Lung (tissue), 12 donors: ENCODE data around the gene HCN1. TPM values are rescaled to one million over a fixed set of nuclear protein-coding genes. Genes with fewer than 3 reads are reported as not detected.
A peak's percentile ranks its signal among the peaks of the same experiment; 100 is the strongest.

Experiments used
- ATAC-seq: fragments of 200-7000 bp; cut with Tn5 transposase; one replicate; pipeline ENCODE4 v1.9.1; 2020; ENCODE audit warnings: moderate number of reproducible peaks; ENCODE audit not compliant: insufficient read depth, low FRiP score
- DNase-seq, 3 donors: peaks; one replicate each; pipeline ENCODE4 v3.0.0-alpha.2; 2013 to 2017
- H3K27ac ChIP-seq, 2 donors: one replicate each; pipeline ENCODE4 v1.5.1; 2013; ENCODE audit warnings: mild to moderate bottlenecking in 2 of 2, moderate library complexity in 2 of 2, control low read depth in 1 of 2, inconsistent platforms in 1 of 2, low read depth in 1 of 2, low read length in 1 of 2
- H3K27me3 ChIP-seq, 3 donors: one replicate each; pipeline ENCODE4 v1.5.1; 2013; ENCODE audit warnings: low read length in 2 of 3; ENCODE audit not compliant: control insufficient read depth in 3 of 3, insufficient read depth in 3 of 3
- H3K36me3 ChIP-seq, 4 donors: one replicate each; pipeline ENCODE4 v1.5.1; 2013; ENCODE audit warnings: low read length in 4 of 4, mild to moderate bottlenecking in 1 of 4, moderate library complexity in 1 of 4; ENCODE audit not compliant: control insufficient read depth in 4 of 4, insufficient read depth in 4 of 4
- H3K4me1 ChIP-seq, 5 donors: one replicate each; pipeline ENCODE4 v1.5.1; 2013; ENCODE audit warnings: low read length in 5 of 5, mild to moderate bottlenecking in 2 of 5, moderate library complexity in 1 of 5; ENCODE audit not compliant: control insufficient read depth in 5 of 5, insufficient read depth in 5 of 5
- H3K4me3 ChIP-seq: one replicate; pipeline ENCODE4 v1.5.1; 2013; ENCODE audit warnings: mild to moderate bottlenecking, control low read depth, moderate library complexity
- H3K9ac ChIP-seq, 2 donors: one replicate each; pipeline ENCODE4 v1.5.1; 2013; ENCODE audit warnings: low read length in 2 of 2, control low read depth in 1 of 2; ENCODE audit not compliant: insufficient read depth in 1 of 2
- H3K9me3 ChIP-seq, 4 donors: one replicate each; pipeline ENCODE4 v1.5.1; 2013; ENCODE audit warnings: low read length in 3 of 4, mild to moderate bottlenecking in 1 of 4, moderate library complexity in 1 of 4; ENCODE audit not compliant: control insufficient read depth in 4 of 4, insufficient read depth in 3 of 4
- WGBS, 2 donors: extraction: QIAGEN DNeasy Blood & Tissue Kit; methylation state at CpG; one replicate each; pipeline ENCODE4 v1.1.7; 2013; 5-methylcytosine and 5-hydroxymethylcytosine counted together
- polyA plus RNA-seq, 2 donors: library from polyadenylated mRNA; stranded (reverse); fragments of 200-250 nt; gene quantifications; one replicate each; pipeline ENCODE4 v1.2.1, GENCODE V29; 2013
- total RNA-seq, 2 donors: library from RNA; depleted of rRNA in 1 of 2; stranded (reverse); fragments of >200 nt in 1 of 2; gene quantifications; one replicate each; pipeline ENCODE4 v1.2.1, GENCODE V29; 2014 to 2021
- TF ChIP-seq, protein P1 (sequence below): IDR thresholded peaks from 2 replicates; pipeline ENCODE4 v1.5.1; 2012; ENCODE audit warnings: mild to moderate bottlenecking; ENCODE audit errors: control extremely low read depth, extremely low read depth
- donor health status: control.
- donor health status: control.
- donor health status: Bipolar disorder and iron deficiency.
- donor health status: healthy.
- donor health status: DM: yes; HTN: yes; CAD: no.

HCN1 gene
- total and polyA plus RNA-seq, 4 donors, result 0.01 to 0.06 (median 0.06) TPM; not detected in 1

- 74 to 86% methylated on average over 2 of the region's 2 CpGs for WGBS, 2 donors
- Histone ChIP-seq H3K36me3 (no peaks in the 10 kb centered on the region), H3K27me3 (no peaks in the 10 kb centered on the region), H3K4me3 (no peak overlapping the region), H3K9ac (no peak overlapping the region), H3K4me1 (no peaks in the 10 kb centered on the region), H3K27ac (no peak overlapping the region), H3K9me3 (no peaks in the 10 kb centered on the region)
- TF ChIP-seq, protein P1, sequence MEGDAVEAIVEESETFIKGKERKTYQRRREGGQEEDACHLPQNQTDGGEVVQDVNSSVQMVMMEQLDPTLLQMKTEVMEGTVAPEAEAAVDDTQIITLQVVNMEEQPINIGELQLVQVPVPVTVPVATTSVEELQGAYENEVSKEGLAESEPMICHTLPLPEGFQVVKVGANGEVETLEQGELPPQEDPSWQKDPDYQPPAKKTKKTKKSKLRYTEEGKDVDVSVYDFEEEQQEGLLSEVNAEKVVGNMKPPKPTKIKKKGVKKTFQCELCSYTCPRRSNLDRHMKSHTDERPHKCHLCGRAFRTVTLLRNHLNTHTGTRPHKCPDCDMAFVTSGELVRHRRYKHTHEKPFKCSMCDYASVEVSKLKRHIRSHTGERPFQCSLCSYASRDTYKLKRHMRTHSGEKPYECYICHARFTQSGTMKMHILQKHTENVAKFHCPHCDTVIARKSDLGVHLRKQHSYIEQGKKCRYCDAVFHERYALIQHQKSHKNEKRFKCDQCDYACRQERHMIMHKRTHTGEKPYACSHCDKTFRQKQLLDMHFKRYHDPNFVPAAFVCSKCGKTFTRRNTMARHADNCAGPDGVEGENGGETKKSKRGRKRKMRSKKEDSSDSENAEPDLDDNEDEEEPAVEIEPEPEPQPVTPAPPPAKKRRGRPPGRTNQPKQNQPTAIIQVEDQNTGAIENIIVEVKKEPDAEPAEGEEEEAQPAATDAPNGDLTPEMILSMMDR, result no peak
- DNase-seq (no peak), ATAC-seq (no peak)
Measured at GRCh38 chr5:45277860-45278259, 418.3 kb downstream of the HCN1 start.

- 46 to 64% methylated on average over 2 of the region's 2 CpGs for WGBS, 2 donors
- TF ChIP-seq, protein P1, result no peak
- ATAC-seq (no peak), DNase-seq (peak in 1 of 3 donors; percentile 12)
- Histone ChIP-seq H3K4me1 (no peaks in the 10 kb centered on the region), H3K27ac (no peak overlapping the region), H3K4me3 (no peak overlapping the region), H3K9me3 (no peaks in the 10 kb centered on the region), H3K36me3 (no peaks in the 10 kb centered on the region), H3K9ac (no peak overlapping the region), H3K27me3 (no peaks in the 10 kb centered on the region)
Measured at GRCh38 chr5:45274241-45274640, 421.9 kb downstream of the HCN1 start.

DNA sequence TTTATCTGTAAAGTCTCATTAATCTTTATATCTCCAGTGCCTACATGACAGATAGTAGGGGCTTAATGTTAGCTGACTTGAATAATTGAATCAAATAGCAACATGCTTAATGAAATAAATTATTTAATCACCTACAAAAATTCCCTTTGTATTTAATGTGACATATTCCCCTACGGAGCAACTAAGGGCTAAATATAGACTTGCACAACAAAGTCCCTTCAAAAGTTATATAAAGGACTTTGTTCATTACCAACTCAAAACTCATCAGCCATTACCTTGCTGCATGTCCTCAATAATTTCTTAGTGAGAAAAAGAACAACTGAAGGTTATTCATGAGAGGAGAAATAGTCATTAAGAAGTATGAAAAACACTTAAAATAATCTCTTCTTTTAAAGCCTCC, 424.6 kb downstream of the HCN1 start:
- H3K4me1 ChIP-seq, result no peaks in the 10 kb centered on the region
- H3K4me3 ChIP-seq, result no peak overlapping the region
- ATAC-seq, result no peak
- WGBS, 2 donors, result 59 to 76% methylated on average over 1 of the region's 1 CpG
- no peak overlapping the region for H3K9ac ChIP-seq
- TF ChIP-seq, protein P1, result no peak
- H3K9me3 ChIP-seq, result no peaks in the 10 kb centered on the region
- no peaks in the 10 kb centered on the region for H3K27me3 ChIP-seq
- H3K36me3 ChIP-seq, result no peaks in the 10 kb centered on the region
- H3K27ac ChIP-seq, result no peak overlapping the region
- no peak for DNase-seq

GRCh38 chr5:45264447-45264846, 431.7 kb downstream of the HCN1 start:
- TF ChIP-seq, protein P1, result no peak
- Histone ChIP-seq H3K9ac (no peak overlapping the region), H3K36me3 (no peaks in the 10 kb centered on the region), H3K27me3 (no peaks in the 10 kb centered on the region), H3K9me3 (peaks cover 0 to 6% (median 0%) of the 10 kb centered on the region in 4 donors), H3K27ac (no peak overlapping the region), H3K4me1 (no peaks in the 10 kb centered on the region), H3K4me3 (no peak overlapping the region)
- no peak for ATAC-seq
- DNase-seq, result no peak
- 75 to 90% methylated on average over 1 of the region's 1 CpG for WGBS, 2 donors
